GM12874 (cell line): Measurements from ENCODE around the gene RIMS3.

Experiments
- CTCF ChIP-seq: IDR thresholded peaks from 2 replicates; pipeline ENCODE4 v1.5.1; 2011; ENCODE audit warnings: low read depth, mild to moderate bottlenecking, control low read depth, low read length, moderate library complexity; ENCODE audit not compliant: insufficient read depth

RIMS3 gene

GRCh38 chr1:40668769-40669525 is 3.5 kb upstream of the RIMS3 start:
- TF ChIP-seq CTCF, result peak; percentile 90

GRCh38 chr1:40664791-40665190 is 691 bp downstream of the RIMS3 start:
- TF ChIP-seq CTCF, result no peak

- no peak for TF ChIP-seq CTCF
Measured at GRCh38 chr1:40664167-40664537, 1.3 kb downstream of the RIMS3 start.

GRCh38 chr1:40663324-40664166 is 1.9 kb downstream of the RIMS3 start:
- TF ChIP-seq CTCF, result no peak

- no peak for TF ChIP-seq CTCF
Measured at GRCh38 chr1:40662864-40663263, 2.6 kb downstream of the RIMS3 start.

- no peak for TF ChIP-seq CTCF
Measured at GRCh38 chr1:40662151-40662550, 3.3 kb downstream of the RIMS3 start.

- TF ChIP-seq CTCF, result no peak
Measured at GRCh38 chr1:40661678-40662077, 3.8 kb downstream of the RIMS3 start.
